ENCODE data around the gene MICU1. TPM values are rescaled to one million over a fixed set of nuclear protein-coding genes. Genes with fewer than 3 reads are reported as not detected.

Gene MICU1
- polyA plus RNA-seq, 2 of the 4 experiments (the other 2 are of a cell fraction) = 54.5 to 58.6 TPM

GRCh38 chr10:72595436-72595835, 30.4 kb downstream of the MICU1 start:
- DNase-seq (ENCODE audit: low read depth in 1 of 2, low spot score in 1 of 2) (no peak), ATAC-seq (no peak), FAIRE-seq (no peak)
- H3K4me2 ChIP-seq = no peak overlapping the region
- H3K4me3 ChIP-seq = no peak overlapping the region
- TF ChIP-seq CEBPB (IDR thresholded peaks at IDR 0.05) = no peak
- no peak for TF ChIP-seq CHD2 (IDR thresholded peaks at IDR 0.05; ENCODE audit: low read length, partially characterized antibody)
- no peak for TF ChIP-seq CBX2 (IDR thresholded peaks at IDR 0.05; ENCODE audit: borderline replicate concordance, low read depth)
- H3K9me3 ChIP-seq = no peaks in the 10 kb centered on the region; the same call in 2 of the 3 replicates
- WGBS (ENCODE audit: missing lambda C conversion rate) = 93% methylated on average over 1 of the region's 1 CpG
- H3K4me1 ChIP-seq = no peaks in the 10 kb centered on the region
- ChIA-PET POLR2A (interaction anchor here (0.7 kb wide), 1 partner anchor 801 kb away, joined by 3 read pairs; no protein-coding TSS in a partner anchor), CTCF (interaction anchor here (0.6 to 1.9 kb wide), 3 partner anchors 10 to 190 kb away, joined by 3 to 8 read pairs (median 4); no protein-coding TSS in a partner anchor)
- no peak overlapping the region for H3K27ac ChIP-seq

- CTCF ChIA-PET = interaction anchor here (1.9 kb wide), 1 partner anchor 8 kb away, joined by 8 read pairs; no protein-coding TSS in a partner anchor
- H3K9me3 ChIP-seq = no peaks in the 10 kb centered on the region; the same call in 2 of the 3 replicates
- H3K4me3 ChIP-seq = no peak overlapping the region
- no peak overlapping the region for H3K4me2 ChIP-seq
- no peak for DNase-seq (ENCODE audit: low read depth in 1 of 2, low spot score in 1 of 2)
- no peak overlapping the region for H3K27ac ChIP-seq
- H3K4me1 ChIP-seq = no peaks in the 10 kb centered on the region
- WGBS (ENCODE audit: missing lambda C conversion rate) = 77% methylated on average over 1 of the region's 1 CpG
- TF ChIP-seq ZNF302 (CRISPR knock-in tag; IDR thresholded peaks at IDR 0.05) (no peak), EP300 (IDR thresholded peaks at IDR 0.05) (no peak), ESRRA (IDR thresholded peaks at IDR 0.05; ENCODE audit: borderline replicate concordance, low read length) (no peak), NFE2L2 (conservative IDR thresholded peaks at IDR 0.05; ENCODE audit: low read length) (no peak), HMGXB4 (CRISPR knock-in tag; IDR thresholded peaks at IDR 0.05; ENCODE audit: borderline replicate concordance) (no peak), REST (IDR thresholded peaks at IDR 0.05) (no peak), RNF2 (IDR thresholded peaks at IDR 0.05; ENCODE audit: borderline replicate concordance, low read depth) (no peak), EHMT2 (IDR thresholded peaks at IDR 0.05; ENCODE audit: low read depth) (no peak), EHF (CRISPR knock-in tag; IDR thresholded peaks at IDR 0.05) (no peak), BCL3 (IDR thresholded peaks at IDR 0.05) (no peak), ATOH8 (CRISPR knock-in tag; IDR thresholded peaks at IDR 0.05; ENCODE audit: low read depth) (no peak), HOXB13 (CRISPR knock-in tag; IDR thresholded peaks at IDR 0.05; ENCODE audit: low read depth) (no peak), RAD21 (conservative IDR thresholded peaks at IDR 0.05 in 1 of 2, IDR thresholded peaks at IDR 0.05 in 1 of 2) (no peak), HDAC2 (IDR thresholded peaks at IDR 0.05) (no peak), CHD2 (IDR thresholded peaks at IDR 0.05; ENCODE audit: low read length, partially characterized antibody) (no peak)
- POLR2A ChIA-PET = no interaction called here
- peak; percentile 46 for FAIRE-seq
- no peak for ATAC-seq
Measured at GRCh38 chr10:72593963-72594362, 31.9 kb downstream of the MICU1 start.

All from A549 (cell line).